ENCODE results near the gene ZBTB7C. TPM values are rescaled to one million over a fixed set of nuclear protein-coding genes. Genes with fewer than 3 reads are reported as not detected.

Gene ZBTB7C
- total and polyA plus RNA-seq, 2 donors (not counting 1 experiment from before 2014, with no cell fraction given): not detected

- no peaks in the 10 kb centered on the region for H3K4me1 ChIP-seq (ENCODE audit: control insufficient read depth in 2 of 2, insufficient read depth in 2 of 2, low read length in 2 of 2)
- TF ChIP-seq EZH2 (IDR thresholded peaks at IDR 0.05; ENCODE audit: borderline replicate concordance, insufficient read depth, low read depth, low read length, poor library complexity, severe bottlenecking): no peak
- TF ChIP-seq, protein P1, sequence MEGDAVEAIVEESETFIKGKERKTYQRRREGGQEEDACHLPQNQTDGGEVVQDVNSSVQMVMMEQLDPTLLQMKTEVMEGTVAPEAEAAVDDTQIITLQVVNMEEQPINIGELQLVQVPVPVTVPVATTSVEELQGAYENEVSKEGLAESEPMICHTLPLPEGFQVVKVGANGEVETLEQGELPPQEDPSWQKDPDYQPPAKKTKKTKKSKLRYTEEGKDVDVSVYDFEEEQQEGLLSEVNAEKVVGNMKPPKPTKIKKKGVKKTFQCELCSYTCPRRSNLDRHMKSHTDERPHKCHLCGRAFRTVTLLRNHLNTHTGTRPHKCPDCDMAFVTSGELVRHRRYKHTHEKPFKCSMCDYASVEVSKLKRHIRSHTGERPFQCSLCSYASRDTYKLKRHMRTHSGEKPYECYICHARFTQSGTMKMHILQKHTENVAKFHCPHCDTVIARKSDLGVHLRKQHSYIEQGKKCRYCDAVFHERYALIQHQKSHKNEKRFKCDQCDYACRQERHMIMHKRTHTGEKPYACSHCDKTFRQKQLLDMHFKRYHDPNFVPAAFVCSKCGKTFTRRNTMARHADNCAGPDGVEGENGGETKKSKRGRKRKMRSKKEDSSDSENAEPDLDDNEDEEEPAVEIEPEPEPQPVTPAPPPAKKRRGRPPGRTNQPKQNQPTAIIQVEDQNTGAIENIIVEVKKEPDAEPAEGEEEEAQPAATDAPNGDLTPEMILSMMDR (IDR thresholded peaks at IDR 0.05): no peak
- H3K9ac ChIP-seq (ENCODE audit: low read length): no peak overlapping the region
- no peak overlapping the region for H3K27ac ChIP-seq (ENCODE audit: low read length in 2 of 2)
- H3K79me2 ChIP-seq (ENCODE audit: control insufficient read depth, insufficient read depth, low read length): no peaks in the 10 kb centered on the region
- H4K20me1 ChIP-seq (ENCODE audit: control insufficient read depth, insufficient read depth, low read length, poor library complexity, severe bottlenecking): no peaks in the 10 kb centered on the region
- no peaks in the 10 kb centered on the region for H3K27me3 ChIP-seq (replicated peaks in 1 of 4; ENCODE audit: control extremely low read depth in 1 of 4, control insufficient read depth in 3 of 4, insufficient read depth in 4 of 4, low read length in 3 of 4)
- Mint-ChIP-seq H3K4me1 (no peaks in the 10 kb centered on the region), H3K27me3 (peaks cover 5% of the 10 kb centered on the region), H3K4me3 (no peak overlapping the region), H3K9me3 (ENCODE audit: insufficient read depth) (no peaks in the 10 kb centered on the region), H3K27ac (no peak overlapping the region)
- WGBS (ENCODE audit: insufficient coverage): 95% methylated on average over 12 of the region's 14 CpGs
- H3K4me3 ChIP-seq (ENCODE audit: control extremely low read depth in 1 of 5, extremely low read depth in 1 of 5, insufficient read depth in 1 of 5, low read depth in 2 of 5, low read length in 4 of 5): no peak overlapping the region
- no peak overlapping the region for H2AFZ ChIP-seq (ENCODE audit: insufficient read depth, low read depth, low read length, poor library complexity, severe bottlenecking)
- ChIA-PET CTCF (no interaction called here), POLR2A (no interaction called here)
- H3K4me2 ChIP-seq (replicated peaks; ENCODE audit: low read depth, low read length, poor library complexity, severe bottlenecking): no peak overlapping the region
- DNase-seq: no peak
- no peaks in the 10 kb centered on the region for H3K36me3 ChIP-seq (replicated peaks in 1 of 2; ENCODE audit: control extremely low read depth in 1 of 2, control insufficient read depth in 1 of 2, extremely low read depth in 1 of 2, insufficient read depth in 2 of 2, low read length in 1 of 2)
- H3K9me3 ChIP-seq (ENCODE audit: control extremely low read depth in 1 of 3, control insufficient read depth in 2 of 3, insufficient read depth in 1 of 3, low read length in 2 of 3): no peaks in the 10 kb centered on the region
- intact Hi-C loops (cut with micrococcal nuclease): no loop called here
- ATAC-seq (ENCODE audit: low read depth): no peak
Measured at GRCh38 chr18:48036641-48037421, 372.4 kb downstream of the ZBTB7C start.

DNA sequence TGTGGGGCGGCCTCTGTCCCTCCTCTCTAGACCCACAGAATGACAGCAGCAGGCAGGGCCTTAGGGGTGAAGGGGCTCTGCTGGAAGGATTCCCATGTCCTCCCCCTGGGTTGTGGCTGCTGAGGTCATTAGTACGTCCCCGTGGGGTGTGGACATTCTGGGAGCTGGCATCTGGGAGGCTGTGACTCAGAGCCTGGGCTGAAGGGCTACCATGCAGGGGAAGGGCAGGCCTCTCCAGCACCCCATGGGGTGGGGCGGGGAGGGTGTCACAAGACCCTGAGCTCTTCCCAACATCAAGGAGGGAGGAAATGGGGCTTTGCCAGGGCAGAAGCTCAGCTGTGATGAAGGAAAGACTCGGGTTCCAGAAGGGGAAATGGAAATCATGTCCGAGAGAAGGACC is 373.0 kb downstream of the ZBTB7C start:
- Histone ChIP-seq H3K27ac (ENCODE audit: low read length in 2 of 2) (no peak overlapping the region), H4K20me1 (ENCODE audit: control insufficient read depth, insufficient read depth, low read length, poor library complexity, severe bottlenecking) (no peaks in the 10 kb centered on the region), H3K36me3 (replicated peaks in 1 of 2; ENCODE audit: control extremely low read depth in 1 of 2, control insufficient read depth in 1 of 2, extremely low read depth in 1 of 2, insufficient read depth in 2 of 2, low read length in 1 of 2) (no peaks in the 10 kb centered on the region), H3K4me3 (ENCODE audit: control extremely low read depth in 1 of 5, extremely low read depth in 1 of 5, insufficient read depth in 1 of 5, low read depth in 2 of 5, low read length in 4 of 5) (no peak overlapping the region), H3K9ac (ENCODE audit: low read length) (no peak overlapping the region), H2AFZ (ENCODE audit: insufficient read depth, low read depth, low read length, poor library complexity, severe bottlenecking) (no peak overlapping the region), H3K9me3 (ENCODE audit: control extremely low read depth in 1 of 3, control insufficient read depth in 2 of 3, insufficient read depth in 1 of 3, low read length in 2 of 3) (no peaks in the 10 kb centered on the region), H3K4me1 (ENCODE audit: control insufficient read depth in 2 of 2, insufficient read depth in 2 of 2, low read length in 2 of 2) (no peaks in the 10 kb centered on the region), H3K4me2 (replicated peaks; ENCODE audit: low read depth, low read length, poor library complexity, severe bottlenecking) (no peak overlapping the region), H3K27me3 (replicated peaks in 1 of 4; ENCODE audit: control extremely low read depth in 1 of 4, control insufficient read depth in 3 of 4, insufficient read depth in 4 of 4, low read length in 3 of 4) (no peaks in the 10 kb centered on the region), H3K79me2 (ENCODE audit: control insufficient read depth, insufficient read depth, low read length) (no peaks in the 10 kb centered on the region)
- H3K27ac Mint-ChIP-seq: no peak overlapping the region
- POLR2A ChIA-PET: no interaction called here
- ATAC-seq (ENCODE audit: low read depth) (no peak), DNase-seq (no peak)
- WGBS (ENCODE audit: insufficient coverage): 70% methylated on average over 5 of the region's 6 CpGs
- TF ChIP-seq, protein P1 (IDR thresholded peaks at IDR 0.05): no peak
- no peak for TF ChIP-seq EZH2 (IDR thresholded peaks at IDR 0.05; ENCODE audit: borderline replicate concordance, insufficient read depth, low read depth, low read length, poor library complexity, severe bottlenecking)
- CTCF ChIA-PET: no interaction called here
- intact Hi-C loops (cut with micrococcal nuclease): no loop called here
- H3K9me3 Mint-ChIP-seq (ENCODE audit: insufficient read depth): no peaks in the 10 kb centered on the region
- H3K4me1 Mint-ChIP-seq: no peaks in the 10 kb centered on the region
- H3K4me3 Mint-ChIP-seq: no peak overlapping the region
- peaks cover 4% of the 10 kb centered on the region for H3K27me3 Mint-ChIP-seq

All from B cell (primary cell).